C1 segment of cervical spinal cord (tissue), 14 donors: ENCODE results near the gene HMX2.
"Not testable (repeated sequence)": the region's sequence is repeated elsewhere in the genome, so short reads cannot be mapped to it uniquely, and the experiment has no call there.

Experiments
- DNase-seq, 14 donors: peaks; one replicate each; lab custom pipeline; 2025; lab: John Stamatoyannopoulos, UW

The HMX2 gene

DNA sequence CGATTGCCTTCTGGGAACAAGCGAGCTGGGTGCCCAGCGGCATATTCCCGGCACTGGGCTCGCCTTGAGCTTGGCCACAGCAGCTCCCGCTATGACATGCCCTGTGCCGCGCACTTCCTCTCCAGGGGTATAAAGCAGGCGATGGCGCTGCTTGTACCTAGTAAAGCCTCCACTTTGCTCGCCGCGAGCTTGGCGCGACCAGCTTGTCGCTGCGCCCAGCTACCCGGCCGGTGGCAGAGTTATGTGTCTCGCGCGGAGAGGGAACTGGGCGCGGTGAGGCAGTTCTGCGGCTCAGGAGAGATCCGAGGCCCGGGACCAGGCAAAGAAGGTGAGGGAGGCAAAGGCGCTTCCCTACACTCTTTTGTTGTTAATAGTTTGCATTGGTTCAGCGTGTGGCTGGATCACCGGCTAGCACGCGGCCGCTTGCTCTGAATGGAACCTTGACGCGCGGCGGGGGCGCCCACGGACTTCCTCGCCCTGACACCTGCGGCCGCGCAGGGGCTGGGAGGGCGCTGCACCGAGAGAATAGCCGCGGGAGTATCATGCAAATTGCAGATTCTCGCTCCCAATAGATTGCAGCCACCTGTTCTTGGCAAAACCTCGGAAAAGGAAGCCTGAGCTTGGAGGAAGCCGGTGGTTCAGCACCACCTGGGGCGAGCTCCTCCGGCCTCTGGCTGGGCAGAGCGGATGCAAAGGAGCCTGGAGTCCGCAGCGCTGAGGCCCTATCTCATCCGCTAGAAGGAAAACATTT, 3.2 kb downstream of the HMX2 start:
- no peak for DNase-seq

DNA sequence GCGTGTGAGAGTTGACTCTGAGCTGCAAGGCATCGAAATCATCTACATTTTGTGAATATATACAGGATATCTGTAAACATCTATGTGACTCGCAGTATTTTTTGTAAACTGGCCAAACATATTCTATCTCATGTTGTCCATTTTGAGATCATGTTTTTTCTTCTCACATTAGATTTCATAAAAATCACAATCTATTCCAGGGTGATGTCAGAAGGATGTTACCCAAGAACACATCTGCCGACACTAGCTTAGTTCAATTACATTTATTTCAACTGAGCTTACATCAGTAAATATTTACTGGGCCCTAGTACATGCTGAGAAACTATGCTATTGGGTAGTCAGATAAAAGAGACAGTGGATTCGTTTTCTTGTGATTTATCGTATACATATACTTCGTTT, 3.8 kb downstream of the HMX2 start:
- DNase-seq, result no peak

DNA sequence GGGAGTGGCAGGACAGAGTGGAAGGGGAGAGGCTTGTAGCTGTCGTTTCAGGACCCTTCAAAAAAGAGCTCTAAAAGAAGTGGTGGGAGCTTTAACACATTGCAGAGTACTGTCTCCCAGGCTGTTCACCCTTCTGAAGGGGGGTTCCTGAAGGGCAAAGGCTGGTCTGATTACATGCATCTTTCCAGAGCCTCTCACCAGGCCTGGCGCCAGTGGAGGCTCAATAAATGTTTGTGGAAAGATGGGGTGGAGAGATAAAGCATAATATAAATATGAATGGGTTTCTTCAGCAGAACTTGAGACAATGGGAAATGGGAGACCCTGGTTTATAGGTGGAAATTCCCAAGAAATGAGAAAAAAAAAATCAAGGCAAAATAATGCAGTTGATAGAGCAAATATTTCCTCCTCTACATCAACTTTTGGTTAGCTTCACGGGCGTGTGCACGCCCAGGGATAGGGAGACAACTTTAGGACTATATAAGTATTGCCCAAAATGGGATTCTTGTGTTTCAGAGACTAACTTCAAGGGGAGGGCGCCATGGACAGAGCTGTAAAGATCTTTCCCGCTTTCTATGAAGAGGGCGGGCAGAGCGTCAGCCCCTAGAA, 5.7 kb downstream of the HMX2 start:
- no peak for DNase-seq

DNA sequence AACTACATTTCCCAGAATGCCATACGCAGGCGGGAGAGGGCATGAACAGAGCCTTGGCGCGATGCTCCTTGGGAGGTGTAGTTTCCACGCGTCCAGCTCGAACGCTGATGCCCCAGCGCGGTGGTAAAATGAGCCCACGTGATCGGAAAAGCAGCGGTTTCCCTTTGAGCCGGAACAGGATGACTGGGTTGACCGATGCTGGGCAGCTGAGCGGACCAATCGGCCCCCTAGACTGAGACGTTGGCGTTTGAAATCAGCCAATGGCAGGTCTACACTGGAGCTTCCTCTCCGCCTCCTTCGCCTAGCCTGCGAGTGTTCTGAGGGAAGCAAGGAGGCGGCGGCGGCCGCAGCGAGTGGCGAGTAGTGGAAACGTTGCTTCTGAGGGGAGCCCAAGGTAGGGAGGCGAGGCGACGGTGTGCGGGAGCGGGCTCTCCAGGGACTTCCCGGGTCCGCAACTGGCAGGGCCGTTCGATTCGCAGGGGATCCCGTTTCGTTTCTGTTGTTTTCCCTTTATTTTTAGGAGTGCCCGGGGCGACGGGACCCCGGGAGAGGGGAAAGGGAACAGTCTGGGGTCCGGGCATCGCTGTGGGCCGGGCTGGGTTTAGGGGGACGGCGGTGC, 6.3 kb downstream of the HMX2 start, which contains the start of gene BUB3:
TSS of gene BUB3 (plus strand) at position 311 of the 619 bp plus-strand sequence. CDS start 516 bp downstream, outside the sequence.
- DNase-seq, result peak; percentile 84 to 99 (median 98)

DNA sequence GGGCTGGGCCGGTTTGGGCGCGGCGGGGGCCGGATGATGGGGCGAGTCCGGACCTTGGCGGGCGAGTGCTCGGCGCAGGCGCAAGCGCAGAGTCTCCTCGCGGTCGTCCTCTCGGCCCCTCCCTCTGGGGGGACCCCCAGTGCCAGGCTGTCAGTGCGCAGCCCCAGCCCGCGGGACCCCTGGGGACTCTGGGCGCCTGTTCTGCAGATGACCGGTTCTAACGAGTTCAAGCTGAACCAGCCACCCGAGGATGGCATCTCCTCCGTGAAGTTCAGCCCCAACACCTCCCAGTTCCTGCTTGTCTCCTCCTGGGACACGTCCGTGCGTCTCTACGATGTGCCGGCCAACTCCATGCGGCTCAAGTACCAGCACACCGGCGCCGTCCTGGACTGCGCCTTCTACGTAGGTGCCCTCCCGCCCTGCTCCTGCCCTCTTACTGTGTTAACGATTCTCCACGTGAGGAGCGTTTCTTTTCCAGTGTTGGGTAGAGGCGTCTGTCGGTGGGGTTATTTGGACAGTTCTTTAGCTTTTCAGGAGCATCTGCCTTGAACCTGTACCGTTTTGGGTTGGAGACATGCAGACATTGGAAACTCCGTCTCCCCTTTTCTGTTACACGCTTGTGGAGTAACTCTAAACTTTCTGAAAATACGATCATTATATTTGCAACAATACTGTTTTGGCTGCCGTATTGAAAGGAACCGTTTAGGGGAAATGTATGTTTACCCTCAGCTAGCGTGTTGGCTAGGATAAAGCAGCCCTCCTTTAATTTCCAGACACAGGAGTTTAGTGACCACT, 7.0 kb downstream of the HMX2 start:
- peak in 9 of 14 donors; percentile 41 to 77 (median 61) for DNase-seq

DNA sequence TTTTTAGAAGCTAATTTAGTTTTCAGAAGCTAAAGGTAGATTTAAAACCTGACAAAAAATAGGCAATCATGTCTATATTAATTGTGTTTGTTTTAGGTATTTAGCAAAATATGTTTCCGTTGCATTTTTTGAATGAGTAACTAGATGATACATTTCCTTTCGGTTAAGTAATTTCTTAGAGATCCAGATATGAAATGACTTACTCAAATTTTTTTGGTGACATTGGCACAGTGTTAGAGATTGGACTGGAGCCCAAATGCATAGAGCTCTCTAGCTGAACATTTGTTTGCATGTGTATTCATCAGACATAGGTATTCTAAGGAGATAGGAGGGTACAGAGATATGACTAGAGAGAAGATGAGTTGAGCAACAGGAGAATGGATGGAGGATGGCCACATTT, 8.1 kb downstream of the HMX2 start:
- DNase-seq, result no peak

DNA sequence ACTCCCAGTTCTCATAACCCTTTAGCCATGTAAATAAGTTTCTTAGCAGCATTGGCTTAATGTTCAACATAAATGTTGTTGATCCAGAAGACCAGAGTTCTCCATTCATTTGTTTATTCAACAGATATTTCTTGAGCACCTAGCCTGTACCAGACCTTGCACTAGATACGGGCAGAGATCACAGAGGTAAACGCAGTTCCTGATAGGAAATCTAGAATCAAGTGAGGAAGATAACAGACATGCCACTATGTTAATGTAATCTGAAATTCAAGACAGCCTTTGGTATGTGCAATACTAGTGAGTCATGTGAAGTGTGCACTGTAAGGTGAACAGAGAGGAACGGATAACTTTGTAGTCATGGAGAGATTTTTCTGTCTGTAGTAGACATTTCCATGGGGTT, 9.3 kb downstream of the HMX2 start:
- DNase-seq, result no peak

DNA sequence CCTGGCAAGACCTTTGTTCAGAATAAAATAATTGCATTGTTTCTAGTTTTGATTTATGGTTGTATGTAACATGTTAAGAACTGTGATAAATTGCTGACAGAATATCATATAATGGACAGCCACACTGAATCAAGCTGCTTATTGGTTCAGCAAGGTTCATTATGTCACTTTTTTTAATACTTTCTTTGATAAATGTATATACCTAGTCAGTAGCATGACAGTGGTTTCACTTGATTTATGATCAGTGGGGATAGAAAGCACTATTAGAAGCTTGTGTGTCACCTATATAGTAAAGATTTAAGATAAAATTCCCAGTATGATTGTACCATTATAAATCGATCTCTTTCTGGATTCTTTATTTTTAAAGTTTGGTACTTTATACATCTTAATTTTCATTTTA, 10.7 kb downstream of the HMX2 start:
- no peak for DNase-seq

DNA sequence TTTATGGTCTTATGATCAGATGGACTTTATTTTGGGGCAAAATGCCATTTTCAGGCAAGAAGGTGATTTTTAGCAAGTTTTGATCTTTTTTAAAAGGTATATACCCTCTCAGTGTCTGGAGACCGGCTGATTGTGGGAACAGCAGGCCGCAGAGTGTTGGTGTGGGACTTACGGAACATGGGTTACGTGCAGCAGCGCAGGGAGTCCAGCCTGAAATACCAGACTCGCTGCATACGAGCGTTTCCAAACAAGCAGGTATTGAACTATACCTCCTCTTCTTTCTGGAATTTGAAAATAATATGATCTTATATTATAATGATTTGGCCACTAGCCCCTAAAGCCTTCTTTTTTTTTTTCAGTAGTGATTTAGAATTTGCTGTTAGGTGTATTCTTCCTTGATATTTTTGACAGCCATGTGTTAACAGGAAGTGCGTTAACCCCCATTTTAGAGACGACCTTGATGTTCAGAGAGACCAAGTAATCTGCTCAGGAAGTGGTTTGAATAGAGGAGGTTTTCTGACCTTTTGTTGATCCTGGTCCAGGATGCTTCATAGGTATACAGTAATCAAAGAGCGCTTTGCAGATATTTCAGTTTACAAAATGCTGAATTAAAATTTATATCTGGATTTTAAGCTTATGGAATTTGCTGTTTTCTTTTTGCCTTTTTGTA, 12.5 kb downstream of the HMX2 start:
- no peak for DNase-seq

DNA sequence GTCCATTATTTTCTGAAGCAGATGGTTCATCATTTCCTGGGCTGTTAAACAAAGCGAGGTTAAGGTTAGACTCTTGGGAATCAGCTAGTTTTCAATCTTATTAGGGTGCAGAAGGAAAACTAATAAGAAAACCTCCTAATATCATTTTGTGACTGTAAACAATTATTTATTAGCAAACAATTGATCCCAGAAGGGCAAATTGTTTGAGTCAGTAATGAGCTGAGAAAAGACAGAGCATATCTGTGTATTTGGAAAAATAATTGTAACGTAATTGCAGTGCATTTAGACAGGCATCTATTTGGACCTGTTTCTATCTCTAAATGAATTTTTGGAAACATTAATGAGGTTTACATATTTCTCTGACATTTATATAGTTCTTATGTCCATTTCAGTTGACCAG, 16.4 kb downstream of the HMX2 start:
- no peak for DNase-seq

DNA sequence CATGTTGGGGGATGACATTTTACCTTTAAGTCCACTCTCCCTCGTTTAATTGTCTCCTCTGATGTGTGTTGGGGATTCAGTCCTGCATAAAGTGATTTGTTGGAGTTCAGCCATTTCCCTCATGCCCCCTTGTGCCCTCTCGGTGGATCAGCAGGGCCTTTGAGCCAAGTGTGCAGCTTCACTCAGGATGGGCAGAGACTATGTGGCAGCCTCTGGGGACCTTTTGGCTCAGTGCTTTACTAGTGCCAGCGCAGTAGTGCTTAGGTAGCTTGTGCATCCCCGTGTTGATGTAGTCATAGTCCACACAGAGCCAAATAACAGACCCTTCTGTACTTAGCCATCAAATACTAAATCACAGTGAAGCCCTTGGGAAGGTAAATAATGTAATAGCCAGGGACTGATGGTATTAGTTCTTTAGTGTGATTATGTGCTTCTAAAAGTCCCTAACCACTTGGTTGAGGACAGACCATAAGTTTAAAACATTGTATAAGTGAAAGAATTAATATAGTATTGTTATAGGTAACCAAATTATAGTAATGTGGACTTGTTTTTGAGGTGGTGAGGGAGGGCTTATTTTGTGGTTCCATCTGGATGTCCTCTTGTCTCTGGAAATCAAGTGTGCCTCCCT, 17.6 kb downstream of the HMX2 start:
- DNase-seq, result no peak

DNA sequence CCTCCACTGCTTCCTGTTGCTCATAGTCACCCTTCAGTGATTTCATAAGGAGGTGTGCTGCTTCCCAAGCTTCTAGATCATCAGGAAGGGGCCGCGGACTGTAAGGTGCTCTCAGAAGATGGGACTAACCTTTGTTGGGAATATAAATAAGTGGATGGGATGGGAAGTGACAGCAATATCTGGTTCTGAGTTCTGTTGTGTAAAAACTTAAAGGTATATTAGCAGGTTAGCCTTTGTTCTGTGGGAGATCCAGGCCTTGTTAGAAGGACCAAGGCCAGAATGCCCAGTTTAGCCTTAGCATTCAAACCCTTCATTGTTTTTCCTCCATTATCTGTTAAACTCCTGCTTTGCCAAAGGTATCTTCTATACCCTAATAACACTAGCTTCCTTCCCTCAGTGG, 18.7 kb downstream of the HMX2 start:
- DNase-seq, result no peak

DNA sequence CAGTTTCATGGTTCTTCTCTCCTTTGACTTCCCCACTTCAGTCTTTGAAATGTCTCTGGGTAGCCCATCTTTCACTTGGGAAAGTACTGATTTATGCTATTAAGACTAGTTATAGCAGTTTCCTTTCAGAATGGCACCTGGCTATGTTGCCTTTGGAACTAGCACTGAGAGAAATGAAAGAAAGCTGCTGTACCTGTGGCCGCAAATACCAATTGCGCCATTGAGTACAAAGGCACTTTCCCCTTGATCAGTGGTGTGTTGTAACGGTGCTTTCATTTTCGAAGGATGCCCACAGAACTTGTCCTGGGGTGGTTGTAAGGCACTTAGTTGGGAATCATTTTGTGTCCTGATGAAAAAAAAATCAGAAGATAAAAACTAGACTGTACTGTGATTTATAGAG, 23.0 kb downstream of the HMX2 start:
- DNase-seq, result no peak

DNA sequence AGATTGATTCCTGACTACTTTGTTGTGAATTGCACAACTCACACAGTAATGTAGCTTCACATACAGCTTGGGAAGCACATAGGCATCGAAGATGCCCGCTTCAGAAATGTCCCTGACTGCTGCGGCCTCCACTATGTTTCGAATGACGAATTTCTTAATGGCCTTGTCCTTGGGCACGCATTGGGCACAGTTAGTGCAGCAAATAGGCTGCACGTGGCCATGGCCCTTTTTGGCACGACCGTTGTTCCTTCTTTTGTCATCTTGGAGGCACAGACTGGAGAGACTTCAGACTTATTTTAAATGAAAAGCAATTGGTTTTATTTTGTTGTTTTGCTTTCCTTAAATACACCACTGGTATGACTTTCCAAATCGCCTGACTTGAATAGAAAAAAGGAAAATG, 23.7 kb downstream of the HMX2 start:
- DNase-seq, result not testable (repeated sequence)

DNA sequence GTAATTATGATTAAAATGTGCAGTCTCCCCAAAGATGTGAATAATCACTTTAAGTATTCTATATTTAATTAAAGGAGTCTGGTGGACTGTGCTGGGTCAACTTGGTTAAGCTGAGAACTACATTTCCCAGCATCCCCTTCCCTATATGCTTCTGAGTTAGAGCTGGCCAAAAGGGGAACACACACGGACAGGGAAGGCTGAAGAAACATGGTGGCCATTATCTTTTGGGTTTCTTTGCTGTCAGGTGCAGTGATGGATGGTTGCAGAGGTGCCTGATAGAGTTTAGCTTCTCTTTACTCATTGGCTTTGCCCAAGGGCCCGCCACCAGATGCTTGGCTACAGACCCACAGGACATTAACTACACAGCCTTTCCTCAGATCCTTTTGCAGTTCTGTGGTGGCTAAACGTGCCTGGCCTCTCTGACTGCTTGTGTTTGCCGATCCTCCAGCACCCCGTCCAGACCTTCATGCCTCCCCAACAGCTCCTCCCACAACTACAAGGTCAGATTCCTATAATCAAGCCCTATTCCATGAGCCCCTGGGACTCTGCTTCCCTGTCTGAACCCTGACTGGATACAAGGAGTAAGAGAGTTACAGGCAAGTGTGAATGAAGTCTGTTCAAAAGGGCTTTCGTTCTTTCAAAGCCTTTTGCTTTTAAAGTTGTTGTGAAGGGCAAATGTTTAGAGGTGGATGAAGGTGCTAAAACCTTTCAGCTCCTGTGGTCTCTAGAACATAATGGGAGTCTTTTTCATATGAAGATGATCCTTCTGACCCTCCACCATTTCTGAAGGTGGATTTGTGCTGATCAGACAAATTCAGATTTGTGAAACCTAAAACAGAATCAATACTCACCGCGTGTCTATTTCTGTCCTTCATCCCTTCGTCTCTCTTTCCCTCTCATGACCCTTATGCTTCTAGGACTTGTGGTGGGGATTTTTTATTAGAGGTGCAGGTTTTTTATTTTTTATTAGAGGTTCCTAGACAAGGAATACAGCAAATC, 27.8 kb downstream of the HMX2 start:
- no peak for DNase-seq

DNA sequence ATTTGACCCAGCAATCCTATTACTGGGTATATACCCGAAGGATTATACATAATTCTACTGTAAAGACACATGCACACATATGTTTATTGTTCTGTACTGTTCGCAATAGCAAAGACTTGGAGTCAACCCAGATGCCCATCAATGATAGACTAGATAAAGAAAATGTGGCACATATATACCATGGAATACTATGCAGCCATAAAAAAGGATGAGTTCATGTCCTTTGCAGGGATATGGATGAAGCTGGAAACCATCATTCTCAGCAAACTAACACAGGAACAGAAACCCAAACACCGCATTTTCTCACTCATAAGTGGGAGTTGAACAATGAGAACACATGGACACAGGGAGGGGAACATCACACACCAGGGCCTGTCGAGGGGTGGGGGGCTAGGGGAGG, 30.5 kb downstream of the HMX2 start:
- not testable (repeated sequence) for DNase-seq

DNA sequence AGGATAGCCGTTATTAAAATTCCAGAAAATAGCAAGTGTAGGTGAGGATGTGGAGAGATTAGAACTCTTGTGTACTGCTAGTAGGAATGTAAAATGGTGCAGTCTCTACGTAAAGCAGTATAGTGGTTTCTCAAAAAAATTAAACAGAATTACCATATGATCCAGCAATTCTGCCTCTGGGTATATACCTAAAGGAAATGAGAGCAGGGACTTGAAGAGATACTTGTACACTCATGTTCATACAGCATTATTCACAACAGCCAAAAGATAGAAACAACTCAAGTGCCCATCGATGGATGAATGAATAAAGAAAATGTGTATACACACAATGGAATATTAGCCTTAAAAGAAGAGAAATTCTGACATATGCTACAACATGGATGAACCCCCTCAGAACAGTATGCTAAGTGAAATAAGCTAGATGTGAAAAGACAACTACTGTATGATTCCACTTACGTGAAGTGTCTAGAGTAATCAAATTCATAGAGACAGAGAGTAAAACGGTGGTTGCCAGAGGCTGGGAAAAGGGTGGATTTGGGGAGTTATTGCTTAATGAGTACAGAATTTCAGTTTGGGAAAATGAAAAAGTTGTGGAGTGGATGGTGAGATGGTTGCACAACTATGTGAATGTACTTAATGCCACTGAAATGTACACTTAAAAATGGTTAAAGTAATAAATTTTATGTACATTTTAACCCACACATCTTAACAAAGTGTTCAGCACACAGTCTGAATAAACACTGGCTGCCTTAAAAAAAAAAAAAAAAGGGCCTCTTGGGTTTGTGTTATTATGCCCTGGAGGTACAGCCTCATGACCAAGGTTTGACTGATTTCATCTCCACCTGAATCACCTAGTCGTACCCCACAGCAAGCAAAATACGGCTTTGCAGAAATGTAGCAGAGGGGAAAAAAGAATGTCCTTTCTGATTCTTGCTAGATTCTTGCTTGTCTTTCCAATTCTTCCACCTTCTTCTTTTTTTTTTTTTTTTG, 32.5 kb downstream of the HMX2 start:
- DNase-seq, result no peak

DNA sequence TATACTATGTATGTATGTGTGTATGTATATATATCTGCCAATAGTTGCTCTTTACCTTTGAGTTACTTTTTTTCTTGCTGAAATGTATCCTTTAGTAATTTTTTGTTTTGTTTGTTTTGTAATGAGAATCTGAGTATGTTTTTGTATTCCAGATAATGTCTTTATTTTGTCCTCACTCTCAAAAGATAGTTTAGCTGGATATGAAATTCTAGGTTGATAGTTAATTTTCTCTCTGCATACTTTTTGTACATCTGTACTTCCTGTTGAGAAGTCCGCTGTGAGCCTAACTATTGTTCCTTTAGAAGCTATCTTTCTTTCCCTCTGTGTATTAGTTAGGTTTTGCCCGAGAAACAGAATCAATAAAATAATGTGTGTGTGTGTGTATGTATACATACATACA, 35.8 kb downstream of the HMX2 start:
- no peak for DNase-seq

DNA sequence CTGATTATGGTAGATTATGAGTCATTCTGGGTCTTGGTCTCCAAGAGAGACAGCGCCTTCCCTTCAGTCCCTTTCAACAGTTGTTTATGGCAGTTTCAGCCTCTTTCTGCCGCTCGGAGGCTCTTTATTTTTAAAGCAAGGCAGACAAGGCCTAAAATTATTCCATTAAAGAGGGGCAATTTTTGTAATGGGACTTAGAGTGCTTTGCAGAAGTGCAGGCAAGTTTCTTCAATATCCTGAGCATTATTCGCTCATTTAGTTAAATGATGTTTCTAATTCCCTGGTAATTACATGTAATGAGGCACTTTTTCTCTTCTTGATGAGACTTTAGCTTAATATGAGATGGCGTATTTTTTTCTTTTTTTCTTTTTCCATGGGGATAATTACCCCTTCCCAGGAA, 39.8 kb downstream of the HMX2 start:
- DNase-seq, result no peak
